ENCODE data around the gene WWTR1.

DNA sequence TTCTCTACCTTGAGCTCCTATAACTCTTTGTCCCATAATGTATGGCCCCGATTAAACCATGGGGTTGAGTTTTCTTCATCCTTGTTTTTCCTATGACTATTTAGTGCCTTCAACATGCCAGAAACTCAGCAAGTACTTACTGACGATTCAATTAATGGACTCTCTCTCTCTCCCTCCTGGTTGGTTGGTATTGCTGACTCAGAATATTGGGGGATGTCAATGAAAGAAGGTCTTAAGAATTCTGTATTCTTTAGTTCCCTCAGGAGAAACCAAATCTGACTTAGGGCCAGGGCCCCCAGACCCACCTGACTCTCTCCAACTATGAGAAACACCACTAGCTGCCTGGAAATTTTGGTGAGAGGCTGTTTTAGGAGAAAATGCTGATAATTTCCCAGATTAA is 142.6 kb downstream of the WWTR1 start:
- no peak for TF ChIP-seq EZH2 (IDR thresholded peaks at IDR 0.05; ENCODE audit: low read depth)
- TF ChIP-seq, protein P1, sequence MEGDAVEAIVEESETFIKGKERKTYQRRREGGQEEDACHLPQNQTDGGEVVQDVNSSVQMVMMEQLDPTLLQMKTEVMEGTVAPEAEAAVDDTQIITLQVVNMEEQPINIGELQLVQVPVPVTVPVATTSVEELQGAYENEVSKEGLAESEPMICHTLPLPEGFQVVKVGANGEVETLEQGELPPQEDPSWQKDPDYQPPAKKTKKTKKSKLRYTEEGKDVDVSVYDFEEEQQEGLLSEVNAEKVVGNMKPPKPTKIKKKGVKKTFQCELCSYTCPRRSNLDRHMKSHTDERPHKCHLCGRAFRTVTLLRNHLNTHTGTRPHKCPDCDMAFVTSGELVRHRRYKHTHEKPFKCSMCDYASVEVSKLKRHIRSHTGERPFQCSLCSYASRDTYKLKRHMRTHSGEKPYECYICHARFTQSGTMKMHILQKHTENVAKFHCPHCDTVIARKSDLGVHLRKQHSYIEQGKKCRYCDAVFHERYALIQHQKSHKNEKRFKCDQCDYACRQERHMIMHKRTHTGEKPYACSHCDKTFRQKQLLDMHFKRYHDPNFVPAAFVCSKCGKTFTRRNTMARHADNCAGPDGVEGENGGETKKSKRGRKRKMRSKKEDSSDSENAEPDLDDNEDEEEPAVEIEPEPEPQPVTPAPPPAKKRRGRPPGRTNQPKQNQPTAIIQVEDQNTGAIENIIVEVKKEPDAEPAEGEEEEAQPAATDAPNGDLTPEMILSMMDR (conservative IDR thresholded peaks at IDR 0.05) = no peak
